ENCODE results near the gene MICA.
A peak's percentile ranks its signal among the peaks of the same experiment; 100 is the strongest.

Gene MICA

DNA sequence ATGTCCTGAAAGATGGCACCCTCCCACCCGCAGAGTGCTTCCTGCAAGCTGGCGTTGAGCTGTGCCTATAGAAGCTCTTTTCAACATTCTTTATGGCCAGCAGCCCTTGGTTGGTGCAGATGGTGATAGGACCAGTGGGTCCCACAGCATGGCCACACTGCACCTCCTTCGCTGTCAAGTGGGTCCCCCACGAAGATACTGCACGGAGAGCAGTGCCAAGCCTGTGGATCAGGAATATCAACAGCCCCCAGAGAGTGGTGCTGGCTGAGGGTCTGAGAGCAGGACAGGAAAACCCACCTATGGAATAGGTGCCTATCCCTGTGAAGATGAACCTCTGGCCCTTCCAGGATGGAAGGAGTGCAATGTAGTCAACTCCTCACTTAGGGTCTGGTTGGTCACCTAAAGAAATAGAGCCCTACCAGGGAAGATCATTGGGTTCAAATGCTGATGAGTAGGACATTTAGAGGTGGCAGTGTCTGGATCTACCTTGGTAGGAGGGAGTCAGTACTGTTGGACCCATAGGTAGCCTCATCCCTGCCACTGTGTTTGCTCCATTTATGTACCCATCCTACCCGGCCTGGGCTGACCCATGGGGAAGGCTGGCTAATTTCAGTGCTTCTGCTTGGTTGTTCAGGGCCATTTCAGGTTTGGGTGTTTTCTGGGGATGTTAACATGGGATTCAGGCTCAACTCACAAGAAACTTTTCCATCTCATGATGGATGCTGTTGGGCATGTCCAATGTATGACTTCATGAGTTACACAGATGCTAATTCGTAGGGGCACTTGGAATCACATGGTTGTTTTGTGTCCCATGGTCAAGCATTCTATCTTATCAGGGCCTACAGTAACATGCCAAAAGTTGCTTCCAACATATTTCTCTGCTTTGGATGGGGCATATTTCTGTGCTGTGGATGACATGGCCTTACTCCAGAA is 61.1 kb downstream of the MICA start:
- no peak for TF ChIP-seq CTCF (IDR thresholded peaks at IDR 0.05; ENCODE audit: borderline replicate concordance, insufficient read depth, low read depth, low read length)
- peak overlapping the region; percentile 65 for H3K4me3 ChIP-seq (ENCODE audit: low read depth, low read length)

All from GM12875 (cell line).